ENCODE results near the gene BCL2.
A peak's percentile ranks its signal among the peaks of the same experiment; 100 is the strongest.
"Not testable (repeated sequence)": the region's sequence is repeated elsewhere in the genome, so short reads cannot be mapped to it uniquely, and the experiment has no call there.

BCL2 gene

GRCh38 chr18:63319383-63320122 lies at the start of gene BCL2:
BCL2 (minus strand) TSS chr18:63319769.
- DNase-seq = peak; percentile 31

GRCh38 chr18:63368611-63369010 lies 49.0 kb upstream of the BCL2 start:
- no peak for DNase-seq

- peak; percentile 76 for DNase-seq
Observed at GRCh38 chr18:63367053-63367953, 47.7 kb upstream of the BCL2 start, which contains the start of gene KDSR. KDSR (minus strand) TSS chr18:63367206; CDS start chr18:63367118, 88 bp downstream.

GRCh38 chr18:63366213-63367052 lies 46.9 kb upstream of the BCL2 start:
- DNase-seq = peak; percentile 56

- no peak for DNase-seq
Observed at GRCh38 chr18:63365876-63366212, 46.3 kb upstream of the BCL2 start.

GRCh38 chr18:63363951-63364350 lies 44.4 kb upstream of the BCL2 start:
- peak; percentile 26 for DNase-seq

DNA sequence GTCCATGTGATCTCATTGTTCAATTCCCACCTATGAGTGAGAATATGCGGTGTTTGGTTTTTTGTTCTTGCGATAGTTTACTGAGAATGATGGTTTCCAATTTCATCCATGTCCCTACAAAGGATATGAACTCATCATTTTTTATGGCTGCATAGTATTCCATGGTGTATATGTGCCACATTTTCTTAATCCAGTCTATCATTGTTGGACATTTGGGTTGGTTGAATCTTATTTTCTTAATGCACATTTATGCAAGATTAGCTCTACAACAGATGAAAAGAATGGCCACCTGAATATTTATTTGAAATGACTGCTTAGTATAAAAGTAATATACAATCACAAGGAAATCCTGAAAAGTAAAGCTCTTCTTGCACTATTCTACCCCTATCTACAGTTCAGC lies 43.9 kb upstream of the BCL2 start:
- not testable (repeated sequence) for DNase-seq

DNA sequence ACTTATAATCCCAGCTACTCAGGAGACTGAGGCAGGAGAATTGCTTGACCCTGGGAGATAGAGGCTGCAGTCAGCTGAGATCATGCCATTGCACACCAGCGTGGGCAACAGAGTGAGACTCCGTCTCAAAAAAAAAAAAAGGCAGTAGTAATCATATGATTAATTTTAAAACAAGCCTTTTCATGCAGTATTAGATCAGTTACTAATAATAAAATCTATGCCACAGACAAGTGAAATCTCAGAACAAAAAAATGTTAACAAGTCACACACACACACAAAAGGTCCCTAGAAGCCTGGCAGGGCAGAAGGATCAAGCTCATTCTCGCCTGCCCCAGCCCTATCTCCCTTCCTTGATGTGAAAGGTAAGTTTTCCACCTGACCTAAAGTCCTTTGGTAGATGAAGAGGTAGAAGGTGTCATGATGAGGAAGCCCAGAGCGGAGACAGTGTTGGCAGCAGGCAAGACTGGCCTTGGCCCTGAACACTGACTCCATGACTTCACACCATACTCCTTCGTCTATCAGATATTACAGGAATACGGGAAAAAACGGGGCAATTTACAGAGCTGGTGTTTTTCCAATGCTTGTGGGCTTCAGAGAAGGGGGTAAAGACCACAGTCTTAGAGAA lies 36.8 kb upstream of the BCL2 start:
- no peak for DNase-seq

GRCh38 chr18:63350230-63350629 lies 30.7 kb upstream of the BCL2 start:
- DNase-seq = no peak

DNA sequence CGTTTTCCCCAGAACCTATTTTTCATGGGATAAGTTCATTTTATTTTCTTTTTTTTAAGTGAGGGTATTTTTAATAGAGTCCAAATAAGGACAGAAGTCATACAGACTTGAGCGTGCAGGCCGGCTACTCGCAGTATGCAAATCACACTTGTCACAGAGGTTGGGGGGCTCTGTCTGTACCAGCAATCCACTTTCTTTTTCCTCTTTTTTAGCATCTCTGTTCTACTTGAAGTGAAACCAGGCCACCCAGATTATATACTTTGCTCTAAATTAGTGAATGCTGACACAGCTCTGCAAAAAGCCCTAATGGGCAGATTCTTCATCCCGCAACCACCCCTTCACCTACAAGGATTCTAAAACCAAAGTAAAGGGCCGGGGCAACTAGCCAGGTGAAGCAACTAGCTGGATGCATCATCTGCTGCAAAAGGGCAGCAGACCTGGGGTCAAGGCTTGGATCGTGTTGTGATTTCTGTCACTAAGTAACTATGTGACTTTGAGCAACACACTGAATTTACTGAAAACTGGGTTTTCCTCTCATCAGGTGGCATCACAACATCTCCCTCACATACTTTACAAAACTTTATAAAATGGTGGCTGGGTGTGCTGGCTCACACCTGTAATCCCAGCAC lies 29.1 kb upstream of the BCL2 start:
- no peak for DNase-seq

DNA sequence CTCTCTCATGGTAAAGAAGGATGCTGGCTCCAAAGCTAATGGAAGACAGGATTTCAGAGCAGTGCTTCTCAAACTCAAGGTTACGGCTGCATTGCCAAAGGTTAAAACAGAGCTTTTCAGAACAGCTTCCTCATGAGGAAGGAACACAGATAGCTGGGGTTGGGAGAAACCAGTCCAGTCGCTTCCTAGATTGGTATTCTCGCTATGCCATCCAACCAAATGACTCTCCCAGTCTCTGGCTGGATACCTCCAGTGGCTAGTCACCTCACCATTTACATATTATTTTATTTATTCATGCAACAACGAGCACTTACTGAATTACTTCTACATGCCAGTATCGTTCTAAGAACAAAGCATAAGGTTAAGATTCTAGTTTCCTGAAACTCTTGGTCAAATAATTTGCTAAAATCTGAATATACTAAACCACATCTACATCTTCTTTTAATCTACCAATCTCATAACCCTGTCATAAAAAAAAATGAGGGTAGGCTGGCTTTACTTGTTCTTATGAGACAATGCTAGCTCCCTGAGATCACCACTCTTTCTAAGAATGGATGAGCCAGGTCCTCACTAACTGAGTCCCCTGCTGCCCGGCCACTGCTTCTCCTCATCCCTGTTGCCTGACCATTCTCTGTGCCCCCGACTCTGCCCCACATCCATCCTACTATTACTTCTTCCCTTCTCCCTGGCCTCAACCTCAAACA lies 27.1 kb upstream of the BCL2 start:
- no peak for DNase-seq

DNA sequence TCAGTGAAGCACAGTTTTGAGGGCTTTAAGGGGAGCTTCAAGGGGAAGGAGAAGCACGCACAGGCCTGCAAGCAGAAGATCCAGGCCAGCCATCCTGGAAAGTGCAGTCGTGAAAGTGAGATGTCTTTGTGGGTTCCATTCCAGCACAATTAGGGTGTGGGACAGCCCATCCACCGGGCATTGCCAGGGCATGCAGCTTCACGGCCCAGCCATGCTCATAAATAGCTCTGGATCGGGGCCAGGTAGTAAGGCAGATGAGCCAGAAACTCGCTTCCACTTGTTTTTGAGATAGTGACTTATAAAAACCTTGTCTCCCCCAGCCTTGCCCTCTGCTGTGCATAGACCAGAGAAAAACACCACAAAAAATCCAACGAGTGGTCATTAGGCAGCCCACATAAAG lies 26.5 kb upstream of the BCL2 start:
- no peak for DNase-seq

- no peak for DNase-seq
Observed at GRCh38 chr18:63344918-63345317, 25.3 kb upstream of the BCL2 start.

DNA sequence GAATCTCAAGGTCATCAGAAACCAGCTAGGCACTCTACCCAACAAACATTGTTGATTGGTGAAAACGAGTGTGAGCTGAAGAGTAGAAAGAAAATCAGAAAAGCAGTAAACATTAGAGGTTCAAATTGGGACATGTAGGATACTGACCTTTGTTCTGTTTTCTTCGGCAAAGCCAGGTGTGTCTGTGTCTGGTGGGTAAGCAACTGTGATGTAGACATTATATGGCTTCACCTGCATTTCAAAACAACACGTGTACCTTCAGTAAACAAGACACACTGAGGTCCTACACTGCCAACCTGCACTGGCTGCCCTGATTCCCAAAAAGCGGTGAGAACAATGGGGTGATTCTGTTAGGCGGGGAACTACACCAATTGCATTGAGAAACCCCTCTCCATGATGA lies 24.7 kb upstream of the BCL2 start:
- no peak for DNase-seq

GRCh38 chr18:63342206-63342605 lies 22.6 kb upstream of the BCL2 start:
- DNase-seq = peak; percentile 31

DNA sequence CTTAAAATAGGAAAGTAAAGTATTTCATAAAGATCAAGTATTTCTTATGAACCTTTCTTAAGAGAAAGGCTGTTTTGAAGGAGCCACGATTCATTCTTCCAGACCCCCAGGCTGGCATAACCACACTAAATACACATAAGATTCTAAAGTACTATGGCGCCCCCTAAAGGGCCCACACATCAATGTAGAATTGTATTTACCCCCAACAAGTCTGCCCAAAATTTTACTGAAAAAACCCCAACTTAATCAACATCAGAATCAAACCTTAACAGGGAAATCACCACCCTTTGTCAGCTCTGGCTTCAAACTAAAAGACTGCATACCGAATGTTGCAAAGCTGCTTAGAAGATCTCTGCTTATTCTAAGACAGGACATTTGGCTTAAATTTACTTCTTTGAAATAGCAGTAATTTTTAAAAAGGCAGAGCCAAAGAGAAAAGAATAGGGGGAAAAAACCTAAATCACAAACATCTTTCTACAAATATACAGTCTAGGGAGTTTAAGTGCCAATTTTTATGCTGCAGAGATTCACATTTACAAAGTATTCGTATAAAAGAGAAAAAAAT lies 20.4 kb upstream of the BCL2 start:
- DNase-seq = no peak

- DNase-seq = no peak
Observed at GRCh38 chr18:63336366-63337099, 17.0 kb upstream of the BCL2 start.

DNA sequence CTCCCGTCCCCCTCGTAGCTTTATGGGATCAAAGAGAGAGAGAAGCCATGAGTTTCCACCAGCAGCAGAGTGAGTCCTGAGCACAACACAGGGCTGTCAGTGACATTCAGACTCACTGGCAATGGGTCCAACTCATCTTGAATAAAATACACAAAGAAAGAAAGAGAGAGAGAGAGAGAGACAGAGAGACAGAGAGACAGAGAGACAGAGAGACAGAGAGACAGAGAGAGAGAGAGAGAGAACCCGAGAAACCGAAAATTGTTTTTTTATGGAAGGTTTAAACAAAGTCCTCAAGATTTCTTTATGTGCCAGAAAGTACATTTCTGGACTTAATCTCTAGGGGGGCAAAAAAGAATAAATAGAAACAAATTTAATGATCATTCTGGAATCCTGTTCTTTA lies 11.5 kb upstream of the BCL2 start:
- DNase-seq = no peak

DNA sequence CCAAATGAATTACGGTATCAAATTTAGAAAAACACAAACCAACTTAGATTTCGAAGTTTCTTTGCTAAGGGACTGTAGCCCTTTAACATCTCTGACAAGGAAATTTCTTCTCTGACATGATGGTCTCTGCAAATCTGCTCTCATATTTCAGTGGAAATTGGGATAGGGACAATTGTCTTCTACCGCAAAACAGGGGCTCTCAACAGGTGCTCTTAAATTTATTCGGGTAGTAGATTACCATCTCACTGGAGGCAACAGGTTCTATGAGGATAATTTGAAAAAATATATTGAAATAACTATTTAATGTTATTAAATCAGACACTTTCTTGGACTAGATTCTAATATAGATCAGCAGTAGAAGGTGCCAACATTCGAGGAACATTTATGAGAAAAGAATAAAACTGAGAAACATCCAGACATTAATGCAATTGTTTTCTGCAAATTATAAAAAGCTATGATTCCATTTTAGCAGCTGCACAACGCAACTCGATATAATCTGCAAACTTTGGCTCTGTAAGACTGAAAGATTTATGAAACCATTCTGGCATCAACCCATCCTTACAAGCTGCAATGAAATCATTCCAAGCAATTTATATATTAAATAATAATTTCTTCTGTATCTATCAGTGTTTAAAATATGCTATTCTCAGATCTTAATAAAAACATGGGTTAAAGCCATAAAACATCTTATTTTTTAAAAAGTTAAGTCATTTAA lies 10.0 kb upstream of the BCL2 start:
- DNase-seq = no peak

DNA sequence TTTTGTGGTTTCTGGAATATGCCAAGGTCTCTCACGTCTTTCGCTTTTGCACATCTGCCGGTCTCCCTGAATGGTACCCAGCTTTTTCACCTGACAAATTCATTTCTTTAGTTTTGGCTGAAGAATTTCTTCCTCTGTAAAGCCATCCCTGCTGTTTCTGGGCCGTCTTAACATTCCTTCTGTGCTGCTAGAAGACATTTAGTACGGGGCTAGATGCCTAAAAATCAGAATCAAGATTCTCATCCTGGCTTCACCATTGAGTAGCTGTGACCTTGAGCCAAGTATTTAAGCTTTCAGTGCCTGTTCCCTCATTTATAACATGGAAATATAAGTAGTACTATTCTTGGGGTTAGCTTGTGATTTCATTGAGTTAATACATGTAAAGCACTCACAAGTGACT lies 6.4 kb upstream of the BCL2 start:
- no peak for DNase-seq
